HG02870 (cell line): ENCODE data around the gene NAXD.
A peak's percentile ranks its signal among the peaks of the same experiment; 100 is the strongest.

ENCODE experiments used
- ATAC-seq: cut with Tn5 transposase; IDR thresholded peaks from one replicate; pipeline ENCODE4 v1.9.1; 2021; ENCODE audit warnings: mild to moderate bottlenecking, moderate library complexity; ENCODE audit not compliant: unreplicated experiment

Gene NAXD

DNA sequence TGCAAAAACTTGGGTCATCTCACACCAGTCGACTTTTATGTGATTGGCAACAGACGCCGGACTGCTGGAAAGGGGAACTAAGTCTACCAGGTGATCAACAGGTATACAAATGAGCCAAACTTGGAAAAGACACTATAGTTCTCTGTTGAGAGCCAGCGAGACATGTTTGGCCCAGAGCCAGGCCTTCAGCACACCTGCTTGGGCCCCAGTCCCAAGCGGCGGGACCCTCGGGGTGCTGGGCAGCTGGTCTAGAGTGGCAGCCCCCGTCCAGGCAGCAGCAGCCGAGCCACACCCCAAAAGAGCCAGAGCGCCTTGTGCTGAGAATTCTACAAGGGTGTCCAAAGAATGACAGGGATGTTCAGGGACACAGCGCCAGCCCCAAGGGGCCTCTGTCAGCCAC is 28.0 kb downstream of the NAXD start:
- ATAC-seq, result no peak

DNA sequence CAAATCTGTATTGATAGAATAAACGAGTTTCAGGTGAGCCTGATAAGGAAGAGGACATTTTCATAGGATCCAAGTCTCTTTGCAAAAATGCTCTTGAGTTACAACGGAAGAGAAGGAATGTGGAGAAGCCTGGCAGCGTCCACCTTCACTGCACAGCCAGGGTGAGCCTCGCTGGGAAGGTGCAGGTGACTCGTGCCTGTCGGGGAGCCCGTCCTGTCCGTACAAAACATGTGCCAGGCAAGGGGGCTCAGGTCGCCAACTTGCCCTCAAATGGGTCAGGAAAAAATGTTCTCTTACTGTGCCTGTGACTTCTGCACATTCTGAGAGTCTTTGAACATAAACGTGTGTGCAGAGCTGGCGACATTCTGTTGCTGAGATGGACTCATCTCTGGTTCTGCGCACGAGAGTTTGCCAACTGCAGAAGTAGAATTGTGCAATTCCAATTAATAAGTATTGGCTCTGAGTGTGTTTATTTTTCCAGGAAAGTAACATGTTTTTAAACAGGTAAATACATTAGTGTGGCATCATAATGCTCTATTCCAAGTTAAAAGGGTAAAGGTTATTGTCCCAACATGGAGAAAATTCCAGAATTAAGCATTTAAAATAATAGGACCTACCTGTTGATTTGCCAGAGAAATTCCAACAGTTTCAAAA is 28.6 kb downstream of the NAXD start:
- no peak for ATAC-seq

DNA sequence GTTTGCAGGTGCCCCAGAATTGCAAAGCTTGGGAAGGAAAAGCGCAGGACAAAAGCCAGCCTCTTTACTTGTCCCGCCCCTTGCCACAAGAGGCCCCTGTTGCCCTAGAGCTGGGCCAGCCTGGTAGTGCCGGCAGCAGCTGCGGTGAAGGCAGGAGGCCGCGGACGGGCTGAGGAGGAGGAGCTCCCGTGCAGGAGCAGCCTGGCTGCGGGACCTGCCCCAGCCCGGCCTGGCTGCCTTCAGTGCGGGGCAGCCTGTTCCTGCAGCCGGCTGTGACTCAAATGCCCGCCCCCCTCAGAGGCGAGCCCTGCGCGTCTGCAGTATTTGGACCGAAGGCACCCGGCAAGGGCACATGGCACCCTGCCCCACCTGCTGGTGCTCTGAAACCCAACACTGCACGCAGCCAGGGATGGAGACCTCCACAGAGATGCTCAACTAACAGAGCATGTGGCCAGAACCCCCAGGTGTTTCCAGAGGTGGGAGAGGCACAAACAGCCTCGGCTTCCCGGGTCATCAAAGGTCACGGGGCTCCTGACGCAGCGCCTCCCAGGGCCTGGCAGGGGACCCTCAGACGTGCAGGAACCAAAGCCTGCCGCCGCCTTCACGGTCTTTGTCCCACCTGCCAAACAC is 29.7 kb downstream of the NAXD start:
- ATAC-seq, result peak; percentile 54

DNA sequence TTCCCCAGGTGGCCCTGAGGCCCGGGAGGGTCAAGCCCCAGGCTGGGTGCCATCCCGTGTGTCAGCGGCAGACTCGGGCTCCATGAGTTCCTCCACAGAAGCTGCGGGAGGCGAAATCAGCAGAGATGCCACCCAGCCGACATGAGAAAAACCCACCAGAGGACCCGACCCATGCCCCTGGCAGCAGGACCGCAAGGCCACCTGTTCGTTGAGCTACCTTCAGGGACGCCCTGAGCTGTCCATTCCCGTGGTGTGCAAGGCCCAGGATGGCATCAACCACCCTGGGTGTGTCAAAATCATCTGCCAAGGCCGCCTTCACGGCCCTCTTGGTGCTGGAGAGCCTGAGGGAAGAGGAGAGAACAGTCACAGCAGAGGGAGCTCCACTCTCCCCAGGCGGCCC is 30.4 kb downstream of the NAXD start:
- no peak for ATAC-seq

DNA sequence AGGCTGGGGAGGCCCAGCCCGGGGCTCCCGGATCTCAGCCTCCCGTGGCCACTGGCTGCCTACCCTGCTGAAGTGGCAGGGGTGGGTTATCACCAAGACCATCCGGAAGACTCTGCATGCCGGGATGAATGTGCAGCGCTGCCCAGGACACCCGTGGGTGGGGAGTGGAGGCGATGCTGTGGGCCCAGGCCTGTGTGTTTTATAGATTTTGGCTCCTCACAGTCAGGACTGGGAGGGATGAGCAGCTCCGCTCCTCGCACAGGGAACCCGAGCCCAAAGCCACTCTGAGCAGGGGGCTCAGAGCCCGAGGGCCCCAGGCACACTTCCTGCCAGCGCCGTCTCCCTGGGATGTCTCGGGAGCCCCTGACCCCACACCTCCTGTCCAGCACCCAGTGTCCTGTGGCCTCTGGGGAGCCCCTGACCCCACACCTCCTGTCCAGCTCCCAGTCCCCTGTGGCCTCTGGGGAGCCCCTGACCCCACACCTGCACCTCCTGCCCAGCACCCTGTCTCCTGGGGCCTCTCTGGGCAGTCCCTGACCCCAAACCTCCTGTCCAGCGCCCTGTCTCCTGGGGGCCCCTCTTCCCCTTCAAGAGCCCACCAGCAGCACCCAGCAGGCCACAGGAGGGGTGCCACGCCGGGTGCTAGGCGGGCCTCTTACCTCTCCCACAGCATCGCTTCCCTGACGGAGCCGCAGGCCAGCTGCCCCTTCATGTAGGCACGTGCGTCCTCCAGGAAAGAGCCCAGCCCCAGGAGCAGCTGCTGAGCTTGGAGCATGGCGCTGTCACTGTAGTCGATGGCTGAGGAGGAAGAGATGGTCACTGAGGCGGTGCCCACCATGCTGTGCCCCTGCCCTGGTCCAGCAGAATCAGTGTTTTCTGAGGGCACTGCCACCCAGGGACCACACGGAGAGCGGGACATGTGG is 31.4 kb downstream of the NAXD start:
- no peak for ATAC-seq

DNA sequence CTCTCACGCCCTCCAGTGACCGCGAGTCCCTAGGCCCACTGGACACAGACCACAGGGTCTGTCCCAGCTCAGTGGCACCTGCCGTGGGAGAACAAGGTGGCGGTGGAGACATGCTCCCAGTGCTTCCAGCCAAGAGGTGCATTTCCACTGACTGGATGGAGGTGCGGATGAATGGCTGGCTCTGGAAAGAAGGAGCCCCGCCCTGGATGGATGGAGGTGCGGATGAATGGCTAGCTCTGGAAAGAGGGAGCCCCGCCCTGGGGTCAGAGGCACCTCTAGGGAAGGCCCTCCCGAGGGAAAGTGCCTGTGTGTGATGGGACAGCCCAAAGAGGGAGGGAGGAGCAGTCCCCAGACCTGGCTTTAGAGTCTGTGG is 32.0 kb downstream of the NAXD start:
- no peak for ATAC-seq

DNA sequence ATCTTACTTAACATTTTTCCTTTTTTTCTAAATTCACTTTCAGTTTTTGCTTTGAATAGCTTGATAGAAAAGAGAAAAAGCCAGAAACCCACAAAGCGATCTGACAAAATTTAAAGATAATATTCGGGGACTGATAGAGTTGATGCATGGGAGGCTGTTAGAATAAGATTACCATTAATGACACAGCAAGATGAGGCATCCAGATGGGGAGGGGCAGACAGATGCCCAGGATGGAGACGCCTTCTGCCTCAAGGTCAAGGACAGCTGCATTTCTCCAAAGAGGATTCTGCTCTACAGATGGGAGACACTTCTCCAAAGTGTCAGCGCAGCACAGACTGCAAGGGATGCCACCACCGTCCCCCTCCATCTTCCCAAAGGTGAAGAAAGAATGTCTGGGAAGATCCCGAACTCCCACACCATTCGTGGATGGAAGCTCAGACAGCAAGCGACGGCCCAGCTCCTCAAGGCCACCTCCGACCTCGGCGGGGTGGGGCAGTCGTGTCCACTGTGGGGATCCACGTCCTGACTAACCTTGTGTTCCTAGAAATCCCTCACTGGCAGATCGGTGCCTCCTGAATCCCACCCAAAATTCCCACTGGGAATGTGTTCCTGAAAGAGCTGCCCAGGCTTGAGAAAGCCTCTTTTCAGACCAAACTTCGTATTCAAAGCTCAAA is 32.9 kb downstream of the NAXD start:
- no peak for ATAC-seq

DNA sequence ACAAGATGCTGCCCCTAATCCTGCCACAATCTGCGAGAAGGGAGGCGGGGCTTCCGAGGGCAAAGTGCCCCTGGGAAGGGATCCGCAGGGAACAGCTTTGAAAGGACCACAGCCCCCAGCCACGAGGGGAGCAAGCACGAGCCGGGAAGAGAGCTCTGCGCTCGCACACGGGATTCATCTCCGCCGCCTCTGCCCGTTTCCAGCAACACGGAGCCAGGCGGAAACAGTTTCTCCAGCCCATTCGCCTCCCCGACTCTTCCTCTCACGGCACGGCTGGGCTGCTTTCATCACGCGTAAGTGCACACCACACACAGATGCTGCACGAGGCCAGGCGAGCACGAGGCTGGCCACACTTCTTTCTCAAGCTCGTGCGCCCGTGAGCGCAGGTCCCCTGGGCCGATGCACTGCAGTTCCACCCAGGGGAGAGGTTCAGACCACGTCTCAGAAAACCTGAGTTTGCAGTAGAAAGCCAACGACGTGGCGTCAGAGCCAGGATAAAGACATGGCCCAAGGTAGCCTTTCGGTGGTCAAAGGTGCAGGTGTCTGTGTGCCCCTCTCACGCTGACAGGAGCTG is 33.6 kb downstream of the NAXD start:
- ATAC-seq, result no peak

DNA sequence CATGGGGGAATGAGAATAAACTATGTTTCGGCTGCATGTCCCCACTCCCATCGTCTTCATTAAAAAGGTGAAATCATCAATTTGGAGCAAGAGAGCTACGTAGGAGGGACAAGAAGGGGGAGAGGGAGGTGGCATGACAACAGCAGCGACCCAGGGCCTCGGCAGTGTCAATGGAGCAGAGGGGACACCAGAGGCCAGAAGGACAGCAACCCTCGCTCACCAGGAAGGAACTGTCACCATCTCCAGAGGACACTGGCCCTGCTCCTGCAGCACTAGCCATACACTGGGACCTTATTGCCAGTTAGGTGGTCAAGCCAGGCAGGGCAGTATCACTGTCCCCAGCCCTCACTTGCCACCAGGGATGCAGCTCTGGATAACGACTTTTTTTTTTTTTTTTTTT is 34.2 kb downstream of the NAXD start:
- ATAC-seq, result no peak

DNA sequence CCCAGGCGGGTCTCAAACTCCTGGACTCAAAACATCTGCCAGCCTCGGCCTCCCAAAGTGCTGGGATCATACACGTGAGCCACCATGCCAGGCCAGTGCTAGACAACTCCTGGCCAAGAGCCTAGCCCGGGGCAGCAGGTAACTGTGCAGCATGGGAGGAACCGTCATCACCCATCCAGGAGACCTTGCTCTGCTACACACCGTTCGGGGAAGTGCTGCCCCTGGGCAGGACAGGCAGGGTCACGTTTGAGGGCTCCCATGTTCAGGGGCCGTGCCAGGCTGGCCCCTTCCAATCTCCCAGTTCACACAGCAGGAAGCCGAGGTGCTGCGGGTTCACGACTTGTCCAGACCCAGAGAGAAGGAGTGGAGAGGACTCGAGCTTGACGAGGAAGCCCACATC is 35.1 kb downstream of the NAXD start:
- ATAC-seq, result no peak

DNA sequence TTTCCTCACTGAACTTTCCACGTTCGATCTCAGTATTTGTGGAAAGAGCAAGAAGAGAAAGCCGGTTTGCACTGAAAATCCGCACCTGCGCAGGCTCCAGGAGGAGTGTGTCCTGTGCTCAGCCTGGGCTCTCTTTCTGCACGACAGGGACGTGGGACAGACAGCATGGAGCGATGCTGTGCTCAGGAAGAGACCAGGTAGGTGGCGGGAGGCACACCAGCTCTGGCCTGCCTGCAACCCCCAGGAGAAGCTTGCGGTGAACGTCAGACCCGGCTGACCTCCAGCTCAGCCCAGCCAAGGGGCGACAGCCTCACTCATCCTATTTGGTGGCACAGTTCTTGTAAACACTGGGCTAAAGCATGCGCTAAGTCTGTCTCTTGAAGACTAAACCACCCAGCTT is 35.9 kb downstream of the NAXD start:
- ATAC-seq, result no peak

DNA sequence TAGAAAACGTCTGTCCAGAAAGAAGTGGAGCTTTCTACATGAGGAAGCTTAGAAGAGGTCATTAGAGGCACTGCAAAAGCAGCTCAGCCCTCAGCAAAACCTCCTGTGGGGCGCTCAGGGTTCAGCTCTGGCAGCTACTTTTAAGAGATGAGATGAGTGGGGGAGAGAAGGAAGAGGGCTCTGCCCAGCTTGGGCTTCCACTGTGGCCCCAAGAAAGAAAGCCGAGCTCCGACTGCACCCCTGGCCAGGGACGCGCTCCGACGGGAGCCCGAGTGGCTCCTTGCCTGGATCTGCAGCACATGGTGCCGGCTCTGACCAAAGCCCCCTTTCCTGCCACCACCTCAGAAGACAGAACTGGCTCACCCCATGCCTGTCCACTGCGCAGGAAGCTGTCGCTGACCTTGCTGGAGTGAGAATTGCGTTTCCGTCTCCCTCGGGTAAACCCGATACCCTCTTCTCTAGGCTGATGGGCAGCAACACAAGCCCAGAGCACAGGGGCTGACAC is 36.4 kb downstream of the NAXD start:
- no peak for ATAC-seq

DNA sequence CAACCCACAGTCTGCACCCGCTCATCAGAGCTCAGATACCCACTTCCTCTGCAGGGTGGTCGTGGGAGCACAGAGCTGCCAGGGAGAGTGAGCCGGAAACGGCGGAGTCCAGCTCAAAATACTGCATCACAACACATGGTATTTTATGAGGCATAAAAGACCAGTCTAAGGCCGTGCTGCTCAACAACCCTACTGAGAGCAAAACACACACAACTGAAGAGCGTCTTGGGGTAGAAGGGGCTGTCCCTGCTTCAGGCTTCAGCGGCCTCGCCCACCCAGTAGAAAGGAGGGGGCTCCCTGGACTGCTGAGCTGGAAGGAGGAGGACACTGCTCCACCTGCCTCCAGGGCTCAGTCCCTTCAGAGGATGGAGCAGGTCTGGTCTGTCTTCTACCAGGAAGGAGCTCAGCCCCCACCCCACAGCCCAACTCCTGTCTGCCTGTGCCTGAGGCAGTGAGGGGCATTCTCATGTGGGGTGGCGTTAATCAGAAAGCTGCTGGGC is 36.9 kb downstream of the NAXD start:
- no peak for ATAC-seq

DNA sequence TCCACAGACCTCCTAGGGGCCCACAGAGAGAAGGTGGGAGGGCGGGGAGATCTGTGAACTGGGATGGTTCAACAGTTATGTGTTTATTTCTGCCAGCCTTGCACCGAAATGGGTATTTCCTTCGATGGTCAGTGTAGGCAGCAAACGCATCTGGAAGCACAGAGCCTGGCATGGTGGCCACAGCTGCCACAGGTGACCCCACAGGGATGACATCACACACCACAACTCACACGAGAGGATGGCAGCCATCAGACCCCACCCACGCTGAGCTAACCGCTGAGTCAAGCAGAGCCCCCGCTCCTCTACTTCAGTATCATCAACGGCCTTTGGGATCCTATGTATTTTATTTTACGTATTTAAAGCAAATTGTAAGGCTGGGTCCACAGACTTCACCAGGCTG is 37.4 kb downstream of the NAXD start:
- ATAC-seq, result no peak

DNA sequence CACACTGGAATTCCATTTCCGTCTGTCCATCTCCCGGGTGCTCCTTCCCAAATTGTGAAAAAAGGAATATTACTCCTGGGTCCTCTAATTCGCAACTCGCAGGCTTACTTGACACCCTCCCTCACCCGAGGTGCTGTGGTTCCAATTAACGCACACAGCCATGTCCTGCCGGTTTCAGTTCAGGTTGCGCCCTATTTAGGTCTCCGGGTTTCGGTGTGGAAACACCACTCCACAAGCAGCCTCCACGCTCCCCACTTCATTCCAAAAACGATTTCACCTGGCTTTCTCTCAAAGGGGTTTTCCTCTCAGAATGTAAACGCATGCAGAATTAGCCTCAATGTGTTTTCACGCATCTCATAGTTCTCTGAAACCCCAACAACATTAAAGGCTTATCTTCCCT is 37.9 kb downstream of the NAXD start:
- no peak for ATAC-seq

DNA sequence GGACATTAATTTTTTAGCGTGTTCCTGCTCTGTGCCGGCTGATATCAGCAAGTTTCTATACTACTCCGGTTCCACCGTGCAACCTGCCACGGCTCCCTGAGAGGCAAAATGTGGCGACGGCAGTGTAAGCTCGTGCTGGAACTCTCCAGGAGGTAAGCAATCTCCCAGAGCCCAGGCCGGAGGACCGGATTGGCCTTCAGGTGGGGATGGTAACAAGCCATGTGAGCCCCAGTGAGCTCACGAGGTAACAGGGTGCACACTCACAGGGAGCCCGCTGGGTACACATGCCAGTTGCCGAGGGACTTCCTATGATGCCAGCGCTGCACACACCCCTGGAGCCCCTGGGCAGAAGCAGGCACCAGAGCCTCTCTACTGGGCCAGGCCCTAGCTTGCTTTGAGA is 38.5 kb downstream of the NAXD start:
- ATAC-seq, result no peak

DNA sequence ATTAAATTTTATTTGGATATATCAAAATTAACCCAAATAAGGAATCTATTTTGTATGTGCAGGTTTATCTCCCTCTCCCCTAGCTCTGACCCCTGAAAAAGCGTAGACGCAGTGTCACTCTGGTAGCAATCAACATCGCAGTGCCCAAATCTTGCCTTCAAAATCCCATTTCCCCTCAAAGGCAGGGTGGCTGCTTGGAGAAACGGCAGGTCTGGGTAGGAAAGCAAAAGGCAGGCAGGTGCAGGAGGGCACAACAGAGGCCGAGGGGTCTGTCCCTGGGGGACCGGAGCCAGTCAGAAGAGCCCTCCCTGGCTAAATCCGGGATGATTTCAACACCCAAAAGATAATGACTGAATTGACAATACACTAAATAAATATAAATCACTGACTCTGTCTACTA is 41.9 kb downstream of the NAXD start:
- ATAC-seq, result no peak

DNA sequence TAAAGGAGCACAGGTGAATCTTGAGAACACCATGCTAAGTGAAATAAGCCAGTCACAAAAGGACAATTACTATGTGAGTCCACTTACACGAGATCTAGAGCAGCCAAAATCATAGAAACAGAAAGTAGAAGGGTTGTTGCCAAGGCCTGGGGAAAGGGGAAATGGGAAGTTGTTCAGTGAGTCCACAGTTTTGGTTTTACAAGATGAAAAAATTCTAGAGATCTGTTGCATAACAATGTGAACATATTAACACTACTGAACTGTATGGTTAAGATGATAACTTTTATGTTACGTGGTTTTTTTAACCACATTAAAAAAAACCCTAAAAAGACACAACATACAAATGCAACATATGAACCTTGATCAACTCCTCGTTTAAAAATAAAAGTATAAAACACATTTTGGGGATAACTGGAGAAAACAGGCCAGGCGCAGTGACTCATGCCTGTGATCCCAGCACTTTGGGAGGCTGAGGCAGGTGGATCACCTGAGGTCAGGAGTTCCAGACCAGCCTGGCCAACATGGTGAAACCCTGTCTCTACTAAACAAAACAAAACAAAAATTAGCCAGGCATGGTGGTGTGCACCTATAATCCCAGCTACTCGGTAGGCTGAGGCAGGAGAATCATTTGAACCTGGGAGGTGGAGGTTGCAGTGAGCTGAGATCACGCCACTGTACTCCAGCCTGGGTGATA is 43.0 kb downstream of the NAXD start:
- ATAC-seq, result peak; percentile 94

DNA sequence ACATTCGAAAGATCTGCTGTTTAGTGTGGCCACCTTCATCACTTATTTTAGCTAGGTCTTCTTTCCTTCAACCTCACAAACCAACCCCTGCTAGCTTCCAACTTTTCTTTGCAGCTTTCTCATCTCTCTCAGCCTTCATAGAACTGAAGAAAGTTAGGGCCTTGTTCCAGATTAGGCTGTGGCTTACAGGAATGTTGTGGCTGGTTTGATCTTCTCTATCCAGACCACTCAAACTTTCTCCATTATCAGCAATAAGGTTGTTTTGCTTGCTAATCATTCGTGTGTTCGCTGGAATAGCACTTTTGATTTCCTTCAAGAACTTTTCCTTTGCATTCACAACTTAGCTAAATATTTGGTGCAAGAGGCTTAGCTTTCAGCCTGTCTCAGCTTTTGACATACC is 45.9 kb downstream of the NAXD start:
- ATAC-seq, result no peak

DNA sequence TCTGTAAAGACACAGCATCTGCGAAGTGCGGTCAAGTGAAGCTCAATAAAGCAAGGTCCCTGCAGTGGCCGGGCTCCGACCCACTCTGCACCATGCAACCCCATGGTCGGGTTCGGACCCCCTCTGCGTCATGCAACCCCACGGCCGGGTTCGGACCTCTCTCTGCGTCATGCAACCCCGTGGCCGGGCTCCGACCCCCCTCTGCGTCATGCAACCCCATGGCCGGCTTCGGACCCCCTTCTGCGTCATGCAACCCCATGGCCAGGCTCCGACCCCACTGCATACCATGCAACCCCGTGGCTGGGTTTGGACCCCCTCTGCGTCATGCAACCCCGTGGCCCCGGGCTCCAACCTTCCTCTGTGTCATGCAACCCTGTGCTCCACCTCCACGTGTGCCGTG is 46.7 kb downstream of the NAXD start:
- ATAC-seq, result no peak
